GM10248 (cell line): ENCODE measurements around the gene RPL31.

Experiments used
- CTCF ChIA-PET: fragments of 300-600 bp; sonication (Branson Sonifier 250); formaldehyde crosslinking; extraction: SDS; loops from one replicate; lab custom pipeline; 2021; ENCODE audit warnings: antibody characterized with exemption; lab: Yijun Ruan, JAX
- POLR2A ChIA-PET: fragments of 350-650 bp; sonication (Branson Sonifier 250); formaldehyde crosslinking; extraction: SDS; loops from one replicate; lab custom pipeline; 2020; ENCODE audit warnings: antibody characterized with exemption; lab: Yijun Ruan, JAX
- DNase-seq: peaks from one replicate; pipeline ENCODE4 v3.0.0; 2012; ENCODE audit errors: extremely low spot score
- TF ChIP-seq, protein P1 (sequence below): IDR thresholded peaks from 2 replicates; pipeline ENCODE4 v1.5.1; 2012; ENCODE audit warnings: mild to moderate bottlenecking, low read depth; ENCODE audit errors: extremely low read depth, missing control alignments, control extremely low read depth

The RPL31 gene

DNA sequence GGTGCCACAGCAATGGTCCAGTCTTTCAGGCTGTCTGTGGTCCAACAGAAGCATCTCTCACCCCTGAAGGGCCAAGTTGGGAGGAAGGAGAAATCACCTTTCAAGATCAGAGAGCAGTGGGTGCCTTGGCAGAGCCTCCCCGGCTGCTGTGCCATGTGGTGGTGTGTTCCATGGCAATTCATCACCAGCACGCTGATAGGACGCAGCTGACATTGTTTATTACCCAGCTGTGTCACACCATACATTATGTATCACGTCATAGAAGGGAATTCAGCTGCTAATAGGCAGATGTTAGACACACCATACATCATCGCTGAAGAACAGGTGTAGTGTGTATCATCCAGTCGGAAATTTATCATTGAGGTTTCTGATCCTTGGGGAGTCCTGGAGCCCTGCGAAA, 29.6 kb upstream of the RPL31 start:
- DNase-seq = no peak
- CTCF ChIA-PET = no interaction called here
- POLR2A ChIA-PET = interaction anchor here (0.7 kb wide), 1 partner anchor 384 kb away, joined by 4 read pairs; no protein-coding TSS in a partner anchor
- TF ChIP-seq, protein P1, sequence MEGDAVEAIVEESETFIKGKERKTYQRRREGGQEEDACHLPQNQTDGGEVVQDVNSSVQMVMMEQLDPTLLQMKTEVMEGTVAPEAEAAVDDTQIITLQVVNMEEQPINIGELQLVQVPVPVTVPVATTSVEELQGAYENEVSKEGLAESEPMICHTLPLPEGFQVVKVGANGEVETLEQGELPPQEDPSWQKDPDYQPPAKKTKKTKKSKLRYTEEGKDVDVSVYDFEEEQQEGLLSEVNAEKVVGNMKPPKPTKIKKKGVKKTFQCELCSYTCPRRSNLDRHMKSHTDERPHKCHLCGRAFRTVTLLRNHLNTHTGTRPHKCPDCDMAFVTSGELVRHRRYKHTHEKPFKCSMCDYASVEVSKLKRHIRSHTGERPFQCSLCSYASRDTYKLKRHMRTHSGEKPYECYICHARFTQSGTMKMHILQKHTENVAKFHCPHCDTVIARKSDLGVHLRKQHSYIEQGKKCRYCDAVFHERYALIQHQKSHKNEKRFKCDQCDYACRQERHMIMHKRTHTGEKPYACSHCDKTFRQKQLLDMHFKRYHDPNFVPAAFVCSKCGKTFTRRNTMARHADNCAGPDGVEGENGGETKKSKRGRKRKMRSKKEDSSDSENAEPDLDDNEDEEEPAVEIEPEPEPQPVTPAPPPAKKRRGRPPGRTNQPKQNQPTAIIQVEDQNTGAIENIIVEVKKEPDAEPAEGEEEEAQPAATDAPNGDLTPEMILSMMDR = no peak

DNA sequence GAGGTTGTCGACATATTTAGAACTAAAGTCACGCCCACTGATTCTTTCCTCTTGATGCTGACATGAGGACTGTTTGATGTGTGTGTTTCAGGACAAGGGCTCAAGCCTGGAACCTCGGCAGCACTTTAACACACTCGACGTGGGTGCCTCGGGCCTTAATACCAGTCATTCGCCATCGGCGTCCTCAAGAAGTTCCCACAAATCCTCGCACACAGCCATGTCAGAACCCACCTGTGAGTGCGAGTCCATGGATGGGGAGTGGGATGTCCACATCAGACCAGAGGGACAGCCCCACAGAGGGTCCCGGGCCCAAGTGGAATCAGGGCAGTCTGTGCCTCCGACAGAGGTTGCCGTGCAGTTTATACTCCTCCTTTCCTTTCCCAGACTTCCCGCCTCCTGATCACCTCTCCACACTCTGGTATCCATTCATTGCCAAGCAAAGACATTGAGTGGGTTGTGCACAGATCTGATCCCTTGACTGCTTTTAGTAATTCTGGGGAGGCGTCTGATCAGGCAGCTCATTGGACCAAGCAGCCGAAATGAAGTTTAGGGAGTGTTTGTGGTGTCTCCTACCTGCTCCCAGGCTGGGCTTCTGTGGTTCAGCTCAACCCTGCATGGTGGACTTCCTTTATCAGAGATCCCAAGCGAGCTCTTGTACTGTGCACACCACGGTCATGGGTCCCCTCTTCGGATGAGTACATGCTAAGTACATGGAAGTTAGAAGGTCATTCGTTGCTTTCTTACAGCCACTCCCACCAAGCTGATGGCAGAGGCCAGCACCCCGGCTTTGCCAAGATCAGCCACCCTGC, 27.2 kb upstream of the RPL31 start:
- TF ChIP-seq, protein P1 = no peak
- POLR2A ChIA-PET = no interaction called here

DNA sequence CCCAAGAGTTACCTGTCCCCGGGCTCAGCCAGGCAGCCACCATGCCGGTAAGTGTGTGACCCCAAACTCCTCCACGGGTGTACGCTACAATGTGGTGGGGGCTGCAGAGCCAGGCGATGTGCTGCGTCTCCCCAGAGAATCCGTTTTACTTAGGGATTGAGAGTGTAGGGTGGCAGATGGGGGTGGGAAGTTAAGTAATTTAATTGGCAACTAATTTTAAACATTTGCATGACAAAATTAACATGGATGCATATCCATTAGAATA, 26.6 kb upstream of the RPL31 start:
- TF ChIP-seq, protein P1 = no peak
- no peak for DNase-seq
- POLR2A ChIA-PET = no interaction called here
- CTCF ChIA-PET = no interaction called here

More for the DNA sequence above, 27.2 kb upstream of the RPL31 start:
- CTCF ChIA-PET = no interaction called here
- DNase-seq = no peak

DNA sequence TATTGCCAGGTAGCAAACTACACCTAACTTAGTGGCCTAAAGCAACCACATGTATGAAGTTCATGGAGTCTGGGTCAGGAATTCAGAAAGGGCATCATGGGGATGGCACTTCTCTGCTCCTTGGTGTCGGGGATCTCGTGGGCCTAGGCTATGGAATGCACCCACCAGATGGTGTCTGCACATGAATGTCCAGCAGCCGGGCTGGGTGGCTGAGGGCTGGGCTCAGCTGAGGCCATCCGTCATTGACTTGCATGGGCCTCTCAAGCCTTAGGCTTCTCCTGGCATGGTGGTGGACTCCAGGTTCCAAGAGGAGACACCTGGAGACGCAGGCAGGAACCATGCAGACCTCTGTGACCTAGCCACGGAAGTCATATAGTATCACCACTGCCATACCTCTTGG, 26.0 kb upstream of the RPL31 start:
- POLR2A ChIA-PET = no interaction called here
- CTCF ChIA-PET = interaction anchor here (0.8 to 1.8 kb wide), 2 partner anchors 370 to 714 kb away, joined by 3 to 6 read pairs; no protein-coding TSS in a partner anchor
- TF ChIP-seq, protein P1 = no peak
- no peak for DNase-seq

DNA sequence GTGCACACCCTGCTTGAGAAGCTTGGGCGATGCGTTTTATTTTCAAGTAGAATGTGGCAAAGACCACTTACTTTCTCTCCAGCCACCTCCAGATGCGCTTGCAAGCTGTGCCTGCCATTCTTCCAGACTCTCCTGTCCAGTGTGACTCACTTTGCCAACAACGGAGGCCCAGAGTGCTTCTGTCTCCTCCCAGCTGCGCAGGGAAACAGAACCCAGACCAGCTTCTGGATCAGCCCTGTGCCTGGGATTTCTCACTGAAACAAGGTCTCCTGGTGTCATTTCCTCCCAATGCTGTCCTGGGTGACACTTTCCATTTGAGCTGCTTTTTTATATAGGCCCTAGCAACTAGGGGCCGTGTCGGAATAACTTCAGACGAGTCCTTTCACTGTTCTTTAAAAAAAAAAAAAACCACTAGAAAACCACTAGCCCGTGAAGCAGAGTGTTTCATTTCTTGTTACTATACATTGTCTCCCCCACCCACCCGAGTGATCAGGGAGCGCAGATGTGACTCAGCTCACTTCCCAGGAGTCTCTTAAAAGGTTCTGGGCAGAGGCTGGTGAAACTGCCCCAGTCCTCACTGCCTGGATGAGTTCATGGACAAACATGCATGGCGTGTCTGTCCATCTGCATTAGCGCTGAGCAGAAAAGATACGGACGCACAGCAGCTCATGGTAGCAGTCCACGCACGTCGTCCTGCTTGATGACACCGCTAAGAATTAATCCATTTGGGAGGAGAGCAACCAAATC, 25.3 kb upstream of the RPL31 start:
- TF ChIP-seq, protein P1 = no peak
- DNase-seq = peak; percentile 79
- ChIA-PET CTCF (interaction anchor here (0.8 to 2.2 kb wide), 6 partner anchors 9 to 715 kb away, joined by 3 to 6 read pairs (median 5); no protein-coding TSS in a partner anchor), POLR2A (interaction anchor here (1.2 kb wide), 1 partner anchor 25 kb away, joined by 3 read pairs; no protein-coding TSS in a partner anchor)

DNA sequence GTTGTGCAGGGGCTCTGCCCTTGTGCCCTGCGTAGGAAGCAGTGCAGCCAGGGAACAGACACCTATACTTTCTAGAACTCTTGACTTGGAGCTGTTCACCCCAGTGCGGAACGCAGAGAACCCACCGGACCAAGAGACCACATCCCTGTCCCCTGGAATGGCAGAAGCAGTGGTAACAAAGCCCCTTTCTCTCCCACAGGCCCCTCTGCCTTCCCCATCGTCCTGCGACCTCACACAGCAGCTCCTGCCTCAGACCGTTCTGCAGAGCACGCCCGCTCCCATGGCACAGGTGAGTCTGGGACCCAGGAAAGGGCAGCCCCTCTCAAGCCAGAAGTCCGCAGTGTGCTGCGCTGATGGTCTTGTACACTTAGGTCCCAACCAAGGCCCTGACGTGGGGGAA, 24.6 kb upstream of the RPL31 start:
- POLR2A ChIA-PET = interaction anchor here (1.2 kb wide), 1 partner anchor 24 kb away, joined by 3 read pairs; no protein-coding TSS in a partner anchor
- no peak for DNase-seq
- TF ChIP-seq, protein P1 = no peak
- CTCF ChIA-PET = interaction anchor here (1.1 to 2.2 kb wide), 6 partner anchors 8 to 715 kb away, joined by 4 to 7 read pairs (median 6); no protein-coding TSS in a partner anchor
